Activated CD4-positive, alpha-beta T cell treated with anti-CD3 and anti-CD28 coated beads, Interleukin-2, amount 50 U/mL, for 16 hours (primary cell): ENCODE results near the gene PRSS21.

ENCODE experiments used
- DNase-seq: peaks from one replicate; pipeline ENCODE4 v3.0.0-alpha.2; 2020

Gene PRSS21, protein sequence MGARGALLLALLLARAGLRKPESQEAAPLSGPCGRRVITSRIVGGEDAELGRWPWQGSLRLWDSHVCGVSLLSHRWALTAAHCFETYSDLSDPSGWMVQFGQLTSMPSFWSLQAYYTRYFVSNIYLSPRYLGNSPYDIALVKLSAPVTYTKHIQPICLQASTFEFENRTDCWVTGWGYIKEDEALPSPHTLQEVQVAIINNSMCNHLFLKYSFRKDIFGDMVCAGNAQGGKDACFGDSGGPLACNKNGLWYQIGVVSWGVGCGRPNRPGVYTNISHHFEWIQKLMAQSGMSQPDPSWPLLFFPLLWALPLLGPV

DNA sequence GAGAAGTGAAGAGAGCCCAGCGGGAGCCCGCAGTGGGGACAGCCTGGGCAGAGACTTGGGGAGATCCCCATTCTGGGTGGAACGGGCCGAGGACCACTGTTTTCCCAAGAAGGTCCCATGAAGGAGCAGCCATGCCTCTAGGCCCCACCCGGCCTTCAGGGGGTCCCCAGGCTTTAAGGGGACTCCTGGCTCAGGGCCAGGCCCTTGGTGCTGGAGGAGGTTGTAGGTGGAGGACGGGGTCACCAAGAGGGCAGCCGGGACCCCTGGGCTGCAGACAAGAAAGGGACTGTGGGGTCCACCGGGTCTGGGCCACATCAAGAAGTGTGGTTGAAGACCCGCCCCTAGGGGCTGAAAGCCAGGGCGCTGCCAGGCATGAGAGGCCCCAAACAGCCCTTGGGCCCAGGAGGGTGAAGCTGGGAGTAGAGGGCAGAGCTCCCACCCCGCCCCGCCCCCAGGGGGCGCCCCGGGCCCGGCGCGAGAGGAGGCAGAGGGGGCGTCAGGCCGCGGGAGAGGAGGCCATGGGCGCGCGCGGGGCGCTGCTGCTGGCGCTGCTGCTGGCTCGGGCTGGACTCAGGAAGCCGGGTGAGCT is at the start of gene PRSS21:
Gene PRSS21, plus strand, starts transcription at position 487 of the 589 bp plus-strand sequence. Its CDS starts 32 bp downstream, at position 519.
- DNase-seq = peak; percentile 51

DNA sequence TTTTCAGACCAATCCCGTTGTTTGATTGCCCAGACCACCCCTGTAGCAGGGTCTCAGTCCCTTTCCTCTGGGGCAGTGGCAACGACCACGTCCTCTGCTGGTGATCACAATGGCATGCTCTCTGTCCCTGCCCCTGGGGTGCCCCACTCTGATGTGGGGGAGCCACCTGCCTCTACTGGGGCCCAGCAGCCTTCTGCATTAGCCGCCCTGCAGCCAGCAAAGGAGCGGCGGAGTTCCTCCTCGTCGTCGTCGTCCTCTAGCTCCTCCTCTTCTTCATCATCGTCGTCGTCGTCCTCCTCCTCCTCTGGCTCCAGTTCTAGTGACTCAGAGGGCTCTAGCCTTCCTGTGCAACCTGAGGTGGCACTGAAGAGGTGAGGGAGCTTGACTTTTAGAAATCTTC is 49.1 kb upstream of the PRSS21 start:
- DNase-seq = no peak

DNA sequence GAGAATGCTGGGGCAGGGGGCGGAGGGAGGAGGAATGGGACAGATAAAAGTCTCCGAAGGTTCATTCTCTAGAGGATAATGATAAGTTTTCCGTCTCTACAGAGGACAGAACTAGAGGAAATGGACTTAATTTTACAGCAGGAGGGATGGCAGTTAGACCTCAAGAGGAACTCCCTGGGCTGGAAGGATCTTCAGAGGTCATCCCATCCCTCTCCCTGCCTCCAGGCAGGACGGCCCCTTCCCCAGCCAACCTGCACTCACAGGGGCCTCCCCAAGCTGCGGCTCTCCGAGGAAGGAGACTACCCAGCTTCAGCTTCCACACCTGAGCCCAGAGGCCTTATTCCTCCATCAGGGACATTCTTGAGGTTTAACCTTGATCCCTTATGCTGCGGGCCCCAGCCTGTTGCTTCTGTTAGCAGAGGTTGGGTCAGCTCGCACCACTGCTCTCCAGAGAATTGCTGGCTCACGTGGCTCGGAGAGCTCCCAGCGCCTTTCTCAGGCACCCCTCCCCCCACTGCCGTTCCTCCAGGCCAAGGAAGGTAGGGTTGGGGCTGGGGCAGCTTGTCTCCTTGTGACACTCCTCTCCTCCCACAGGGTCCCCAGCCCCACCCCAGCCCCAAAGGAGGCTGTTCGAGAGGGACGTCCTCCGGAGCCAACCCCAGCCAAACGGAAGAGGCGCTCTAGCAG is 48.5 kb upstream of the PRSS21 start:
- no peak for DNase-seq

GRCh38 chr16:2769100-2769529 is 47.9 kb upstream of the PRSS21 start:
- no peak for DNase-seq

- DNase-seq = no peak
Observed at GRCh38 chr16:2769675-2770056, 47.4 kb upstream of the PRSS21 start.

DNA sequence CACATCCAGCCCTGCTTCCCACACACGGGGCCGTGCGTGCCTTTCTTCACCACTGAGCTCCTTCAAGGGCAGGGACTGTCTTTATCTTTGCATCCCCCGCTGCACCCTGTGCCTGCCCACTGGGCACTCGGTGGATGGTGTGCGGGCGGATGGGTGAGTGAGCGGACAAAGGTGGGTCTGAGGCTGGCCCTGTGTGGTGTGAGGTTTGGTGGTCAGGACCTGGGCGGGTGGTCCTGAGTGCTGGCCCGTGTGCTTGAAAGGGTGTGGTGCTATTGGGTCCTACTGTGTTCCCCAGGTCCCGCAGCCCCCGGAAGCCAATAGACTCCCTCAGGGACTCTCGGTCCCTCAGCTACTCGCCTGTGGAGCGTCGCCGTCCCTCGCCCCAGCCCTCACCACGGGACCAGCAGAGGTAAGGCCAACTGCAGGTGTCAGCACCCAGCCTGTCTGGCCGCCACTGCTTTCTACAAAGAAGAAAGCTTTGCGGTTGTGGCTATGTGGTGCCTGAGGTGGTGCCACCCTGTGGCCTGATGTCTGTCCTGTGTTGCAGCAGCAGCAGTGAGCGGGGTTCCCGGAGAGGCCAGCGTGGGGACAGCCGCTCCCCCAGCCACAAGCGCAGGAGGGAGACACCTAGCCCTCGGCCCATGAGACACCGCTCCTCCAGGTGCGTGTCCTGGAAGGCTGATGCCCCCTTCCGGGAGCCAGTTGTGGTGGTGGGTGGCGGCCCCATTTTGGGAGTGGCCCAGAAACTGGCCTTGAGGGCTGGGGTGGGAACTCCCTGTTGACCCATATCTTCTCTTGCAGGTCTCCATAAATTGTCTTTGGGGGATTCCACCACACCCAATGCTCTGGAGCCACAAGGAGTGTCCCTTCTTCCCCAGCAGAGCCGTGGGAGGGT is 46.7 kb upstream of the PRSS21 start:
- DNase-seq = no peak

DNA sequence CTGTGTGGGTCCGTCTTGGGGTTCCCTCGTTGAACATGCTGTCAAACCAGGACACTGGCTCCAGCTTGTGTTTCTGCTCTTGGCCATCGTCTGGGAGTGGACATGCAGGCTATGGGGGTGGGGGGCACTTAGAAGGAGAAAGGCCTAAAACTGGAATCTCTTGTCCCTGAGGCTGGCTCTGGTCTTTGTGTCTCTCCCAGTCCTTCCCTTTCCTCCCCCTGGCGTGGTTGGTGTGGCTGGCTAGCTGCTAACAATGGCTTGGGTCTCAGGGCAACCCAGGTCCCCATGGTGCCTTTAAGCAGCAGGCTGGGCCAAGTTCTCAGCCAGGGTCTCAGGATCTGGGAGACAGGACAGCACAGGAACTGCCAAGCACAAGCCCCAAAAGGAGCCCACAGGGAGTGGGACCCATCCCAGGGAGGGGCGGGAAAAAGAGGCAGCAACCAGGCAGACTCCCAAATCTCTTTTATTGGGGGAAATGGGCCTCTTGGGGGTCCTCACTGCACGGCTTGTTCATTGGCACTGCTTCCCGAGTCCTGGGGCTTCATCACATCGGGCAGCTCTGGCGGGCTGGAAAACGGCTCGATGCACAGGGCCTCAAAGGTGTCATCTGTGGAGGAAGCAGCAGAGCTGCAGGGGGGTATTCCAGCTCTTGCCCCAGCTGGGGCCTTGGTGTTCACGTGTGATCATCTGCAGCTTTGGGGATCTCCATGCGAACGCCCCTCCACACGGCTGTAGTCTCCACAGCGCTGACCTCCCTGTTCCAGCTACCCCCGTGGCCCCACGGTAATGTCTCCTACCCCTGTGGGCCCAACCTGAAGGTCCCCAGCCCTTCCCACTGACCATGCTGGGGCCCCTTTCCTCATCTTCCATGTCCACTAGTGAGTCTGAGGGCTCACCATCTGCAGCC is 45.3 kb upstream of the PRSS21 start:
- no peak for DNase-seq

- no peak for DNase-seq
Observed at GRCh38 chr16:2773188-2773968, 43.7 kb upstream of the PRSS21 start.

DNA sequence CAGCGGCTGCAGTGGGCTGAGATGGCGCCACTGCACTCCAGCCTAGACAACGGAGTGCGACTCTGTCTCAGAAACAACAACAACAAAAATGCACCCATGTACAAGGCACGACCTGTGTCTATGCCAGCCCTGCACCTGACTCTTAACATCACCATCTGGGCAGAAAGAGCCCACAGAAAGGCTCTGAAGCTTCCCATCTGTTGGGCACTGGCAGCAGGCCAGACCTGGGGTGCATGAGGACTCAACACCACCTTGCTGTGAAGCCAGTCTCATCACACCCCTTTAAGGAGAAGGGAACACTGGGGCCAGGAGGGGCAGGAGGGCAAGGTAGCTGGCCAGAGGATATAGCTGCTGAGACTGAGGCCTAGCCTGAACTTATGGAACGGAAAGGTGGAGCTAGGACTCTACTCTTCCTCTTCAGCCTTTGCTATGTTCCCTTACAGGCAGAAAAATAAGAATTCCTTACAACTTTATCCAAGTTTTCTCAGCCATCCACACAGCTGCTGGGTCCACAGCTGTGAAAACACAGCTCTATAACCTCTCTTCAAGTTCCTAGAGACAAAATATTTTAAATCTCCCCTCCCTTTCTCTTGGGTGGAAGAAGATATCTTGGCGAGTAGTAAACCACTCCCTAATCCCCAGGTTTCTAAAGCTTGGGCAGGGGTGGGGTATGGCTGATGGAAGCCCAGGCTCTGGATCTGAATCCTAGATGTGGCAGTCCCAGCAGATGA is 42.7 kb upstream of the PRSS21 start:
- DNase-seq = no peak

- no peak for DNase-seq
Observed at GRCh38 chr16:2775131-2775716, 41.8 kb upstream of the PRSS21 start.

- DNase-seq = no peak
Observed at GRCh38 chr16:2775765-2776499, 41.1 kb upstream of the PRSS21 start.

DNA sequence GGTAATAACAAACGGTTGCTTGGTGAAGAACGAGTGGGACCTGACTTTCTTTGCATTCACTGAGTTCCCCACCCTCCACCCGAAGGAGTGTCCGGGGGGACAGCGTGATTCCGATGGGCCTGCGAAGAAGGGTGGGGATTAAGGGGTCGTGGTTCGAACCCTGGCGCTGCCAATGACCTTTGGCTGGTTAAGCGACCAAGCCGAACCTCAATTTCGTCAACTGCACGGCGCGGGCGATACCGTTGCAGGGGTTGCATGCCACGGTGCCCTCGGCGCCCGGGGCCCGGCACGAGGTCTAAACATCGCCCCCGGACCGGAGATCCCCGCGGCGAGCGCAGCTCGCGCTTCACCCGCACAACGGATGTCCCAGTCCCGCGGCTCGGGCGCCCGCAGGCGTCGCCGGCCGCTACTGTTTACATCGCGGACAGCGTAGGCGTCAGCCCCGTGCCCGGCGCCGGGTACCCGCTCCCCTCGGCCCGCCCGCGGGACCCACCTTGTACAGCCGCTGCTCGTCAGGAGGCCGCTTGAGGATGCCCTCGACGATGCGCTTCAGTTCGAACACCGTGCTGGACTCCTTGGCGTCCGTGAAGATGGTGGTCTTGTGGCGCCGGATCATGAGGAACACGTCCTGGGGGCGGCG is 40.4 kb upstream of the PRSS21 start:
- peak; percentile 19 for DNase-seq

- peak; percentile 88 for DNase-seq
Observed at GRCh38 chr16:2777231-2777902, 39.7 kb upstream of the PRSS21 start, which contains the start of gene ELOB. TSS of gene ELOB (minus strand) at chr16:2777280. CDS start at chr16:2777239, 41 bp downstream.

- DNase-seq = no peak
Observed at GRCh38 chr16:2777903-2778629, 39.0 kb upstream of the PRSS21 start.

DNA sequence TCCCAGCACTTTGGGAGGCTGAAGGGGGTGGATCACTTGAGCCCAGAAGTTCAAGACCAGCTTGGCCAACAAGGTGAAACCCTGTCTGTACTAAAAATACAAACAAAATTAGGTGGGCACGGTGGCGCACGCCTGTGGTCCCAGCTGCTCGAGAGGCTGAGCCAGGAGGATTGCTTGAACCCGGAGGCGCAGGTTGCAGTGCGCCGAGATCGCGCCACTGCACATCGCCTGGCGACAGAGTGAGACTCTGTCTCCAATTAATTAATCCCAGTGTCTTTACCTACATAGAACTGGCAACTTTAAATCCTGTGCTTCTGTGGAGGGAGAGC is 38.4 kb upstream of the PRSS21 start:
- no peak for DNase-seq

- DNase-seq = no peak
Observed at GRCh38 chr16:2779151-2779920, 37.7 kb upstream of the PRSS21 start.
